T-helper 1 cell (primary cell): ENCODE results near the gene UBASH3B.

ENCODE experiments used
- DNase-seq, 5 donors: peaks; one replicate each; pipeline ENCODE4 v3.0.0-alpha.2; 2012 to 2020

The UBASH3B gene

GRCh38 chr11:122863704-122864326 lies 208.3 kb downstream of the UBASH3B start:
- peak in 2 of 5 donors; percentile 6 to 20 for DNase-seq
